NOMO-1 treated with DMSO at 0.1 percent for 48 hours (cell line): ENCODE measurements around the gene ZMAT5.

Experiments used
- DNase-seq: peaks from one replicate; lab custom pipeline; 2025; ENCODE audit not compliant: unreplicated experiment; lab: John Stamatoyannopoulos, UW

ZMAT5 gene

DNA sequence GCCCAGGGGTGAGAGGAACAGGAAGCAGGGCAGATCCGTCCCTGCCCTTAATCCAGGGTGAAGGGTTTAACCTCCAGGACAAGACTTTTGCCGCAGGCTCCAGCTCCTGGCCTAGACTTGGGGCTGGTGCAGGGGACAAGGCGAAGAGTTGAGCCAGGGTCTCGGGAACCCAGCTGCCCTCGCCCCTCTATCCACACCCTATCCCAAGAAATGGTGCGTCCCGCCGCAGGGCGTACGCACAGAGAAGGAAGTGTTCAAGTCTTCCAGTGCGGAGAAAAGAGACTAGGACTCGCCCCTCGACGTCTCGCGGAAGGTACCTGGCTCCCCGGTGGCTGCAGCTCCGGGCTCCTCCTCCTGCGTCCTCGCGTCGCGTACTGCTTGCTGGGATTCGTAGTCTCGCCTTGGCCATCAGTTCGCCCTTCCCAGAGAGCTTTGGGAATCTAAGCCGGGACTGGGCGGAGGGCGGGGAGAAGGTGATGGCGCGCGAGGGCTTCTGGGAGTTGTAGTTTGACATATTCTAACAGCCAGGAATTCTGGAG lies at the start of gene ZMAT5:
Gene ZMAT5, minus strand, starts transcription at position 376 of the 539 bp plus-strand sequence. CDS start 18,463 bp downstream, outside the sequence.
- peak; percentile 99 for DNase-seq

DNA sequence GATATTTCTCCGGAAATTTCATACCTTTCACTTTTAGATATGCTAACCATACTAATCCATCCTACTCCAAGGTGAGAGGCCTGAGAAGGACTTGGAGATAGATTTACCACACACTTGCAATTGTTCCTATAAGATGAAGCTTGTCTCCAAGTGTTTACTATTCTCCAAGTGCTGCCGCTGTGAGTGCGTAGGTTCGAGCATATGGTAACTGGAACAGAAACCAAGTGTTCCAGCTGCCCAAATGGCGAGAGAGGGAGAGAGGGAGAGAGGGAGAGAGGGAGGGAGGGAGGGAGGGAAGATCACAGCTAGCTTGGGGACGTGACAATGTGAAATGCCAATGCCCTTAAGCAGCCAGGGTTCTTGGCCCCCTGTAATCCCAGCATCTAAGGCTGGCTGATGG lies 49.7 kb upstream of the ZMAT5 start:
- DNase-seq = no peak

DNA sequence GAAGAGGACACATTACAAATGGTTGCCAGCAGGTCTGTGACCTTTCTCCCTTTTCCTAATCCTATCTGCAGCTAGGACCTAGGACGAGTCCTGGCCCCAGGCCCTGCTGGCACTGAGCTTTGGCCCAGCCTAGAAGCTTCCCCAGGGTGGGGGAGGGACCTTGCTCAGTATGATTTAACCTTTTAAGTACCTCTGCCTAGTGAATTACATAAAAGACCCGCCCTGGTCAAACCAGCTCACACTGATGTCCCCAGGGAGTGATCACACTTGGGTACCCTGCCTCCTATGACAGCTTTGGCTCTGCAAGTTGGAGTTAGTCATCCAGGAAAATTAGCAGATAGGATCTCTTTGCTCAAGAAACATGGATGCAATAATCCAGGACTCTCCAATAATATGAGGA lies 49.3 kb upstream of the ZMAT5 start:
- no peak for DNase-seq

DNA sequence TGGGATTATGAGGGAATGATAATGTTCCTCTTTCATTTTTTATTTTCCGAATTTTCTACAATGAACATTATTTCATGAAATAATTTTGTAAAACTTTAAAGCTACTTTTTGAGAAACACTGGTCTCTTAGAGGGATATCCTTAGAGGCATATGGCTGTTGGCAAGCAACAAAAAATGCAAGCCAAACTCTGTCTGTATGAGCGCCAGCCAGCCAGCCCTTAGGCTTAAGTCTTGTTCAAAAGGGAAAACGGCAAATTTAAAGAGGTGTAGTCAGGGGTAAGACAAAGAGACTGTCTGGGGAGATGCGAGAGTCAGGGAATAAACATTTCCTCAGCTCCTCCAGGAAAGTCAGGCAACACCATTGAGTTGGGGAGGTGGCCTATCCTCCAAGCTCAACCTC lies 48.8 kb upstream of the ZMAT5 start:
- no peak for DNase-seq

DNA sequence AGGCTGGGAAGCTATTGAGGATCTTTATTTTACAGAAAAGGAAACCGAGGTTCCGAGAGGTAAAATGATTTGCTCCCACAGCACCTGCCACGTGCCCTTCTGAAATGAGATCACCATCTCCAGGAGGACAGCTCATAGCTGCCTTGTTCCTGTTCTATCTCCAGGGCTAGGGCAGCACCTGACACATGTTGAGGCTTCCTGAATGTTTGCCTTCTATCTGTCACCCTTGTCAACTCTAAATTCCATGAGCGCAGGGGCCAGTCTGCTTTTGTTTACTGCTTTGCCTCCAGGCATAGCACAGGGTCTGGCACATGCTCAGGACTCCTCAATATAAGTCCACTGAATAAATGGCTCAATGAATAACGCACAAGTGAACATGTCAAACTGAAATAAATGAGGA lies 47.2 kb upstream of the ZMAT5 start:
- no peak for DNase-seq

DNA sequence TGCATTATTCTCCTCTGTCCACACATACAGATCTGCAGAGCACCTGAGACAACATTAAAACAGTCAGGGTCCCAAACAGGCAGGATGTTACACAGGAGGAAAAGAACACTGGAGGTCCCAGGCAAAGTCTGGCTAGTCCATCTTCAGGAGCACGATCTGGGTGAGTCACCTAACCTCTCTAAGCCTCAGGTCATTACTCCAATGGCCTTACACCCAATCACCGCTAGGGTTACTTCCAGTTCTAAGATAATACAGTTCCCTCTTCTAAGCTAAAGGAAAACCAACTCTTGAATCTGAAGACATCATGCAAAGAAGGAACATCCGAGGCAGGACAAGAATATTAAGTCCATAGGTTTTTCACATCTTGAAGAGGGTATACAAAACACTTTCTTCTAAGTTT lies 46.8 kb upstream of the ZMAT5 start:
- peak; percentile 6 for DNase-seq

DNA sequence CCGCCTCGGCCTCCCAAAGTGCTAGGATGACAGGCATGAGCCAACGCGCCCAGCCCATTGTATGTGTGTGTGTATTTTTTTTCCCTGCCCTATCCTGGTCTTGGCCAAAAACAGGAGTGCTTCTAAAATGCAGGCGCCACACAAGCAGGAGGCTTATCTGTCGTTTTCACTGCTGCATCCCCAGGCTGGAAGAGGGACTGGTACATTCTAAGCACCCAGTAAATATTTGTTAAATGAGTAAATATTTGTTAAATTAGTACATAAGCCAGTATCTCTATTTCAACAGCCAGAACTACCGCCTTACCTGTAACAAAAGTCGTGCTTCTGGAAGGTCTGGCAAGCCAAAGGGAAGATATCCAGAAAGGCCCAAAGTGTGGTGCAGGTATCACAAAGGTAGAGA lies 46.3 kb upstream of the ZMAT5 start:
- no peak for DNase-seq

DNA sequence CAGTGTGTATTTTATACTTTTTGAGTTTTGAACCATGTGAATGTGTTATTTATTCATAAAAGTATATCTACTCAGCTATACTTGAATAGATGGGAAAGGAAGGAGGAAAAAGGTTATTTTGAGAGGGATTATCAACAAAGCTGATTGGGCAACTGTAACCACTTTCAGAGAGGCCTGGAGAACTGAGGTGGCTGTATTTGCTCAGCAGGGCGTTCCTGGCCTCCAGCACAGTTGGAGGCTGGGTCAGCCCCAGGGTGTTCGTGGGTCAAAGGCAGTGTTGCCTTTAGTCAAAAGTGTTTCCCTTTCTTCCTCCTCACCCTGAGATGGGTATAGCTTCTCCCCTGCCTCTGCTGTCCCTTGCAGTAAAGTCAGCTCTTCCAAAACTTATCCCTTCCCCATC lies 44.6 kb upstream of the ZMAT5 start:
- no peak for DNase-seq

GRCh38 chr22:29810216-29810615 lies 43.4 kb upstream of the ZMAT5 start:
- no peak for DNase-seq

DNA sequence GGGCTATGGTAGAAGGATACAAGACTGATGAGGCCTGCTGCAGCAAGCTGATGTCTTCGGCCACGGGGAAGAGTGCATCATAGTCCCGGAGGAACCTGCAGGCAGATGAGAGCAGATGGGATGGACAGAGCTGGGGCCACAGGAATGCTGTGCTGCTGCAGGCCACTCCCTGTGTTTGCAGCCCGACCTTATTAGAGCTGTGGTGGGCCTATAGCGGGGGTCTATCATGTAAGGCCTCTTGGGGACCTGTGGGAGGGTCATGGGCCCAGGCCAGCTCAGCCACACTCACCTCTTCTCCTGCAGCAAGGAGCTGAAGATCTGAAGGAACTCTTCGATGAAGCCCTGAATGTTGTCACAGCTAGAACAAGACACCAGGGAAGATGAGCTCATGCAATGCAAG lies 39.4 kb upstream of the ZMAT5 start:
- DNase-seq = no peak

- no peak for DNase-seq
These were observed 38.2 kb upstream of the ZMAT5 start for GRCh38 chr22:29804985-29805384.

GRCh38 chr22:29803190-29803589 lies 36.4 kb upstream of the ZMAT5 start:
- no peak for DNase-seq

DNA sequence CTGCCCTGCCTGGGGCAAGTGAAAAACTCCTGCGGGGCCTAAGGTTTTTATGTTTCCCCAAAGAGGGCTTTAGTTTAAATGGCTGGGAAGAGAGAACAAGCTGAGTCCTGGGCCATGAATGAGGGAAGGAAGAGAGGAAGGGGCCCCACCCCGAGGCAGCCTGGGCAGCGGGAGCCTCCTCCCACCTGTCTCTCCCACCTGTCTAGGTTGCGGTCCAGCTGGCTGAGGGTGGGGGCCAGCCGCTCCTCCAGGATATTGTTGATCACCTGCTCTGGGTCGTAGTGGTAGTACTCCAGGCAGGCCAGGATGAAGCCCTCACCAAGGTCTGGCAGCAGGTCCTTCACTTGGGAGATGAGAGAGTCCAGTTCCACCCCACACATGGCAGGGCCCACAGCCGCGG lies 35.0 kb upstream of the ZMAT5 start:
- no peak for DNase-seq

- DNase-seq = no peak
These were observed 34.3 kb upstream of the ZMAT5 start for GRCh38 chr22:29801153-29801552.

DNA sequence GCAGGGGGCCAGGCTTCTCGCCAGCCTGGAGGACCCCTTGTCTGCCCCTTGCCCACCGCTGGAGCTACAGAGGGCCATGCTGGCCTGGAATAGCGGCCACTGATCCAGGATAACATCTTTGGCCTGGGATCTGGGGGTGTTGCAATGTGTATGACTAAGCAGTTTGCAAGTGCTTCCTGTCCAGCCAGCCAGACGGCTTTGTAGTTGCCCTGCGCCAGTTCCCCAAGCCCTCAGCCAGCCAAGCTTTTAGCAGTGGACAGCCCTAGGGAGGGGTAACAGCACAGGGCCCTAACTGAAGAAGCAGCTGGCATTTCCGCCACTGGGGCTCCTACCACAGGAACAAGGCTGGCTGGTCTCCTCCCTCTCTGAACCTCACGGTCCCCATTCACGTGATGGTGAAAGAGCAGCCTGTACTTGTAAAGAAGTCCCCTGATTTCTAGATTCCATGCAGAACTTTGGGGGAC lies 32.4 kb upstream of the ZMAT5 start:
- peak; percentile 84 for DNase-seq

GRCh38 chr22:29798801-29799200 lies 32.0 kb upstream of the ZMAT5 start:
- DNase-seq = no peak

- DNase-seq = no peak
These were observed 31.5 kb upstream of the ZMAT5 start for GRCh38 chr22:29798318-29798717.

DNA sequence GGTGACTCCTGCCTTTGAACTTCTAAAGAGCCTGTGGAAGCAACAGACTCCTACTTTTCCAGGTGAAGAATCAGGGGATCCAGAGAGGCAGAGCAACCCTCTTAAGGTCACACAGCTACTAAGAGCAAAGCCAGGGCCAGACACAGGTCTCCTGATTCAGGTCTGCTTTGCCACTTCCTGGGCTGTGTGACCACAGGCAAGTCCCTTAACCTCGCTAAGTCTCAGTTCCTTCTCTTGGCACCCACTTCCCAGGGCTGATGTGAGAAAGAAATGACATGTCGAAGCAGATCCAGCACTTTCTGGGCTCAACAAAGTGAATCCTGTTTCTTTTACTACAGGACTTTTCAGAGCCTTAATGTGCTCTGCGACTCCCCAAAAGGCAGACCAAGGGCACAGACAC lies 30.5 kb upstream of the ZMAT5 start:
- no peak for DNase-seq

DNA sequence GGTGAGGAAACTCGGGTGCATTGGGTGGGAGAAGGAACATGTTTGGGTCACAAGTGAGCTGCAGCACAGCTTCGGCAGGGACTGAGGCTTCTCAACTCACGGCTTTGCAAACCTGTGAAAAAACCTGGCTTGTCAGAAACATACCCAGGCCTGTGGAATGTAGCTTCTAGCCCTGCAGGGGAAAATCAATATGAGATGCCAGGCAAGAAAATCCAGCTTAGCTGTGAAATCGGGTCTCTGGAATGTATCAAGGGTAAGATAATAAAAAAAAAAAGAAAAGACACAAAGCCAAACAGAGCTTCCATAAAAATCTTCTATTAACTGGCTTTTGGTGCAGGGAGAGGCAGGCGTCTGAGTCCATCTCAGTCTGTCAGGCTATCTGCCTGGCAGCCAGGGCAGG lies 28.9 kb upstream of the ZMAT5 start:
- DNase-seq = no peak

DNA sequence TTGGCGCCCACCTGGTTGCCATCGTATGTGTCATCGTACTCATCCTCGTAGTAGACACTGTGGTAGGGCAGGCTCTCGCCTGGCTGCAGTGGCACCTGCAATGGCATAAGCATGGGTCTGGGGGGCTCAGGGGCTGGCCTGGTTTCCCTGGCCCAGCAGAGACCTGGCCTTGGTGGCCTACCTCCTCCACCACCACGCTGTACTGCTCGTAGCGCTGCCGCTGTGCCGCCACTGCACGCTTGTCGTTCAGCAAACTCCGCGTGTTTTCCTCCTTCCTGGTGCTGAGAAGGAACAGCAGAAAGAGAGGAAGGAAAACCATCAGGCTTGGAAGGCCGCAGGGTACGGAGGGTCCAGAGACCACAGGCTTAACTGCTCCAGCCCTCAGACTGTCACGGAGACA lies 26.6 kb upstream of the ZMAT5 start:
- DNase-seq = no peak

DNA sequence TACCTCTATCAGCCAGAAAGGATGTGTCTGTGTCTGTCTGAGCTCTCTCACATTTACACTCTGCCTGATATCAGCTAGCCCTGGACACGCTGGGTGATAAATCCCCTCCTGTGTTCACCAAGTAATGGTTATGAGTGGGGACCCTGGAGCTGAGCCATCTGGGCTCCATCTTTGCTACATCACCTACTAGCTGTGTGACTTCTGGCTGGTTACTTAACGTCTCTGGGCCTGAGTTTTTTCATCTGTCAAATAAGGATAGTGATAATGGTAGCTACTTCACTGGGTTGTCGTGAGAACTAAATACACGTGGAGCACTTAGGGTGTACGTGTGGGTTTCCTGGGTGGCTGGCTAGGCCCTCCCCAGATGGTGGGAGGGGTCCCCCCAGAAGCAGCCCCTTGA lies 23.3 kb upstream of the ZMAT5 start:
- no peak for DNase-seq

DNA sequence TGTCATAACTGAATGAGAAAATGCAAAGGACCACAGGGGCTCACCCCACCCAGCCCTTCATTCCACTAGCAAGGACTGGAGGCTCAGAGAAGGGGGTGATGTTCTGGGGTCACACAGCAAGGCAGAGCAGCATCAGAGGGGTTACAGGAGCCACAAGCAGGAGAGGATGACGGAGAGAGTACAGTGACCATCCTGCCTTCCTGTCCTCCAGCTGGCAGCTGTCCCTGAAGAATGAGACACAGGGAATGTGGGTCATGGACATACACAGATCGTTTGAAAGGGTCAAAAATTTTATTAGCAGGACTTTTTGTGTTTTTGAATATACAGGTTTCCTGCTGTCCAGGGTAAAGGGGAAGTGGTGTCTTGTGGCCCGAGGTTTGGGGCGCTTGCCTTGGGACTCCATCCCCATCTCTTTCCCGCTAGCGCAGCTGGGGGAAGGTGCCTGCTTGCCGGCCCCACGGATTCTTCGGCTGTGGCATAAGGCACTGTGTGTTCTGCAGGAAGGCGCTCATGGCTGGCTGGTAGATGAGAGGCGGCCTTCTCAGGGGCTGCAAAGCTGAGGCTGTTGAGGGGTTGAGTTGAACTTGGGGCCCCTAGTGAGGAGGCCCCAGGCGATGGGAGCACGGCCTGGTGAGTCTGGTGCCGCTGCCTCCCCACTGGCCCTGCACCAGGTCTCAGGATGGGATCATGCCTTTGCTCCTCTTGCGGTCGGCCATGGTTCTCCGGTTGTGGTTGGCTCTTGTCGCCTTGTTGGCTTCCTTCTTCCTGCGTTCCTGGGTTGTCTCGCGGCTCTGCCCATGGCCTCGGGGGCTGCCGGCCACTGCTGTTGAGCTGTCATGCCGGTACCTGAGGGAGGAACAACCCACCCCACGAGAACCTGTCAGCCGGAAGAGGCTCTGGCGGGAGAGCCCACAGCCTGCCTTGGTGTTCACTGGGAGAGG lies 21.8 kb upstream of the ZMAT5 start:
- DNase-seq = no peak
